GM23248 (cell line): ENCODE results near the gene FXYD6. TPM values are rescaled to one million over a fixed set of nuclear protein-coding genes. Genes with fewer than 3 reads are reported as not detected.
A peak's percentile ranks its signal among the peaks of the same experiment; 100 is the strongest.

Experiments used
- DNase-seq: peaks from one replicate; pipeline ENCODE4 v3.0.0-alpha.2; 2015
- H2AFZ ChIP-seq: fragments of 200-600 bp; sonication (generic); 2 replicates; pipeline ENCODE4 v1.6.1; 2016; ENCODE audit warnings: antibody characterized with exemption
- H3F3A ChIP-seq: fragments of 200-600 bp; sonication (generic); 2 replicates; pipeline ENCODE4 v1.6.1; 2016; ENCODE audit warnings: mild to moderate bottlenecking, antibody characterized with exemption, mixed run types; ENCODE audit not compliant: insufficient read depth
- H3K27ac ChIP-seq: fragments of 200-600 bp; sonication (generic); 2 replicates; pipeline ENCODE4 v1.5.1; 2016; ENCODE audit warnings: mild to moderate bottlenecking
- H3K27me3 ChIP-seq: fragments of 200-600 bp; sonication (generic); replicated peaks from 2 replicates; pipeline ENCODE4 v1.6.1; 2016; ENCODE audit warnings: mild to moderate bottlenecking; ENCODE audit not compliant: insufficient read depth
- H3K36me3 ChIP-seq: fragments of 200-600 bp; sonication (generic); 2 replicates; pipeline ENCODE4 v1.6.1; 2016; ENCODE audit warnings: low read depth, mild to moderate bottlenecking
- H3K4me1 ChIP-seq: fragments of 200-600 bp; sonication (generic); 2 replicates; pipeline ENCODE4 v1.6.1; 2016; ENCODE audit warnings: mild to moderate bottlenecking; ENCODE audit not compliant: insufficient read depth
- H3K4me2 ChIP-seq: fragments of 200-600 bp; sonication (generic); one replicate; pipeline ENCODE4 v1.6.1; 2016; ENCODE audit warnings: mild to moderate bottlenecking; ENCODE audit not compliant: unreplicated experiment
- H3K4me3 ChIP-seq: fragments of 200-600 bp; sonication (generic); 2 replicates; pipeline ENCODE4 v1.5.1; 2016; ENCODE audit warnings: mild to moderate bottlenecking
- H3K79me2 ChIP-seq: fragments of 200-600 bp; sonication (generic); 2 replicates; pipeline ENCODE4 v1.6.1; 2016; ENCODE audit warnings: mild to moderate bottlenecking; ENCODE audit not compliant: insufficient read depth
- H3K9ac ChIP-seq: fragments of 200-600 bp; sonication (generic); 2 replicates; pipeline ENCODE4 v1.6.1; 2016; ENCODE audit warnings: mild to moderate bottlenecking
- H3K9me2 ChIP-seq: fragments of 200-600 bp; sonication (generic); 2 replicates; pipeline ENCODE4 v1.6.1; 2016; ENCODE audit warnings: mixed run types, mild to moderate bottlenecking, moderate library complexity; ENCODE audit not compliant: insufficient read depth
- H3K9me3 ChIP-seq: fragments of 200-600 bp; sonication (generic); one replicate; pipeline ENCODE4 v1.6.1; 2017; ENCODE audit warnings: low read depth
- H4K20me1 ChIP-seq: fragments of 200-600 bp; sonication (generic); 2 replicates; pipeline ENCODE4 v1.6.0; 2016; ENCODE audit not compliant: insufficient read depth
- EZH2 ChIP-seq: fragments of 200-600 bp; sonication (generic); IDR thresholded peaks from 2 replicates; pipeline ENCODE4 v1.6.1; 2018; ENCODE audit warnings: antibody characterized with exemption, mild to moderate bottlenecking; ENCODE audit not compliant: insufficient read depth, poor library complexity, severe bottlenecking
- EZH2phosphoT487 ChIP-seq: fragments of 200-600 bp; sonication (generic); IDR thresholded peaks from 2 replicates; pipeline ENCODE4 v1.6.1; 2018; ENCODE audit warnings: antibody characterized with exemption, moderate library complexity, mild to moderate bottlenecking, low read depth; ENCODE audit not compliant: insufficient read depth
- WGBS, 2 experiments: methylation state at CpG; one replicate each; pipeline ENCODE4 v1.1.6; 2015 to 2017; ENCODE audit warnings: low lambda C conversion rate in 2 of 2, low coverage in 1 of 2; ENCODE audit errors: missing lambda C conversion rate in 2 of 2; 5-methylcytosine and 5-hydroxymethylcytosine counted together
- in situ Hi-C: fragments of 300-500 bp; cut with MboI; formaldehyde crosslinking; loops from 2 replicates; pipeline ENCODE4 v1.15.0; 2020
- polyA plus RNA-seq: library from polyadenylated mRNA; unstranded; fragments of >200 nt; fragmentation: Nextera tagmentation; extraction: Ambion mirVana; gene quantifications from 2 replicates; pipeline ENCODE4 v1.2.1, GENCODE V29; 2016
- total RNA-seq: library from RNA; depleted of rRNA; stranded (reverse); fragments of >200 nt; shearing (Covaris generic); gene quantifications from 2 replicates; pipeline ENCODE4 v1.2.3, GENCODE V29; 2014

The FXYD6 gene
- total and polyA plus RNA-seq, 2 experiments from 2014 or later = not detected

GRCh38 chr11:117830072-117830471 lies 46.4 kb downstream of the FXYD6 start:
- in situ Hi-C loops = loop anchor here (10.0 kb wide), 1 partner anchor 225 kb away; no protein-coding TSS in a partner anchor
- Histone ChIP-seq H3K9ac (no peak overlapping the region), H3K79me2 (no peaks in the 10 kb centered on the region), H3K4me2 (no peak overlapping the region), H3K36me3 (no peaks in the 10 kb centered on the region), H3F3A (no peaks in the 10 kb centered on the region), H3K27me3 (peaks cover 31% of the 10 kb centered on the region), H4K20me1 (no peaks in the 10 kb centered on the region), H3K27ac (no peak overlapping the region), H3K4me3 (no peak overlapping the region), H2AFZ (no peak overlapping the region), H3K9me2 (no peaks in the 10 kb centered on the region), H3K9me3 (no peaks in the 10 kb centered on the region), H3K4me1 (no peaks in the 10 kb centered on the region)
- TF ChIP-seq EZH2phosphoT487 = no peak
- TF ChIP-seq EZH2 = no peak
- DNase-seq = no peak
- WGBS, 2 experiments = 69% methylated on average over 14 of the region's 14 CpGs

GRCh38 chr11:117829369-117829725 lies 47.1 kb downstream of the FXYD6 start:
- Histone ChIP-seq H3K27ac (no peak overlapping the region), H3K4me2 (no peak overlapping the region)
- WGBS, 2 experiments = 47 to 49% methylated on average over 7 of the region's 7 CpGs

GRCh38 chr11:117828611-117829368 lies 47.7 kb downstream of the FXYD6 start:
- H3K9me3 ChIP-seq = no peaks in the 10 kb centered on the region
- H3K79me2 ChIP-seq = no peaks in the 10 kb centered on the region
- no peaks in the 10 kb centered on the region for H3F3A ChIP-seq
- in situ Hi-C loops = no loop called here
- no peaks in the 10 kb centered on the region for H4K20me1 ChIP-seq
- no peak for TF ChIP-seq EZH2phosphoT487
- TF ChIP-seq EZH2 = no peak
- no peaks in the 10 kb centered on the region for H3K36me3 ChIP-seq
- no peak overlapping the region for H3K9ac ChIP-seq
- no peak overlapping the region for H3K27ac ChIP-seq
- H3K4me1 ChIP-seq = no peaks in the 10 kb centered on the region
- H3K4me2 ChIP-seq = no peak overlapping the region
- H3K27me3 ChIP-seq = peaks cover 19% of the 10 kb centered on the region
- H2AFZ ChIP-seq = no peak overlapping the region
- H3K4me3 ChIP-seq = no peak overlapping the region
- H3K9me2 ChIP-seq = no peaks in the 10 kb centered on the region
- DNase-seq = peak; percentile 45
- 36 to 37% methylated on average over 12 to 16 of the region's 16 CpGs for WGBS, 2 experiments

More at GRCh38 chr11:117829369-117829725, 47.1 kb downstream of the FXYD6 start:
- no peaks in the 10 kb centered on the region for H3K36me3 ChIP-seq
- H3F3A ChIP-seq = no peaks in the 10 kb centered on the region
- peaks cover 23% of the 10 kb centered on the region for H3K27me3 ChIP-seq
- TF ChIP-seq EZH2phosphoT487 (no peak), EZH2 (no peak)
- in situ Hi-C loops = no loop called here
- H2AFZ ChIP-seq = no peak overlapping the region
- no peak for DNase-seq
- no peaks in the 10 kb centered on the region for H3K9me3 ChIP-seq
- H3K4me1 ChIP-seq = no peaks in the 10 kb centered on the region
- no peaks in the 10 kb centered on the region for H4K20me1 ChIP-seq
- H3K4me3 ChIP-seq = no peak overlapping the region
- no peak overlapping the region for H3K9ac ChIP-seq
- H3K9me2 ChIP-seq = no peaks in the 10 kb centered on the region
- no peaks in the 10 kb centered on the region for H3K79me2 ChIP-seq

DNA sequence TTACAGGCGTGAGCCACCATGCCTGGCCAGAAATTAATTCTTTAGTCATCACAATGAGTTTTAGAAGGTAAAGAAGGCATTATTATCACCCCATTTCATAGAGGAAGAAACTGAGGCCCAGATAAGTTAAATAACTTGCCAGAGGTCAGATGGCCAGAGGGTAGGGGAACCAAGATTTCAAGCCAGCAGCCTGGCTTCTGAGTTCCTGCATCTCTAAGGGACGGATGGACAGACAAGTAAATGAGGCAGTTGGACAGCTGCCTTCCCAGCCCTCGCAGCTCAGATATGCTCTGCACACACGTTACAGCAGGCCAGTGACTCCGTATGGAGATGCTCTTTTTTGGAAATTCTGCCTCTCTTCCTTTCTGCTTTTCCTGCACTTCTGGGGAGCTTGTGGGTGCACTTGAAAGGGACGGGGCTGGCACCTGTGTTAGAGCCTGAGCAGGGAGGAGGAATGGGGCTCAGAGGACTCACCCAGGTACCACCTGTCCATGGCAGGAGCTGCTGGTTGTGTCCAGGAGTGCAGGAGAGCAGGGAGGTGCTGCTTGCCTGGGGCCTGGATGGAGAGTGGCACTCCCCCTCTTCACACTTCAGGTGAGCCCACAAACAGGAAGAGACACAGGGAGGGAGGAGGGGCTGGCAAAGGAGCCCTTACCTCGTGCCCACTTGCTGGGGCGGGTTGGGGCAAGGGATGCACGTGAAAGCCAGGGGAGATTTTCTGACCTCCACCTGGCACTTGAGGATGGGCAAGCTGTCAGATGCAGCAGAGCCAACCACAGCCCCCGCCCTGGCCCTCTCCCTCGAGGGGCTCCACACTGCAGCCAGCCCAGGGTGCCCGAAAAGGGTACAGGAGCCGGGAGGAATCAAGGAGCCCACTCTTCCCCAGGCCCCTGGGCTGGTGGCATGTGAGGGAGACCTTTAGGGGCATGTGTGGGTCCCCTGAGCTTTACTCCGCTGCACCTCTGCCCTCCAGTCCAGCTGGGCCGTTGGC lies 48.6 kb downstream of the FXYD6 start:
- Histone ChIP-seq H2AFZ (no peak overlapping the region), H3K9me3 (no peaks in the 10 kb centered on the region), H3K4me1 (no peaks in the 10 kb centered on the region), H3K79me2 (no peaks in the 10 kb centered on the region), H3K4me3 (no peak overlapping the region), H3K27me3 (peaks cover 19% of the 10 kb centered on the region), H4K20me1 (no peaks in the 10 kb centered on the region), H3K9ac (no peak overlapping the region), H3K36me3 (no peaks in the 10 kb centered on the region), H3F3A (no peaks in the 10 kb centered on the region), H3K27ac (no peak overlapping the region), H3K4me2 (no peak overlapping the region), H3K9me2 (no peaks in the 10 kb centered on the region)
- no peak for DNase-seq
- WGBS, 2 experiments = 54 to 62% methylated on average over 12 to 13 of the region's 15 CpGs
- in situ Hi-C loops = no loop called here
- TF ChIP-seq EZH2 = no peak
- no peak for TF ChIP-seq EZH2phosphoT487
